HepG2 (cell line): ENCODE results near the gene CMIP. TPM values are rescaled to one million over a fixed set of nuclear protein-coding genes. Genes with fewer than 3 reads are reported as not detected.

ENCODE experiments used
- CBX1 ChIP-seq: IDR thresholded peaks from one replicate; pipeline ENCODE4 v1.6.1; 2016; ENCODE audit warnings: antibody characterized with exemption, low read depth
- FLYWCH1 ChIP-seq: sonication (generic); formaldehyde crosslinking; IDR thresholded peaks from 2 replicates; pipeline ENCODE4 v1.8.1; 2023; ENCODE audit warnings: mild to moderate bottlenecking, missing genetic modification reagents
- HHEX ChIP-seq: IDR thresholded peaks from 2 replicates; pipeline ENCODE4 v1.6.1; 2016; ENCODE audit warnings: control low read depth
- HNF4A ChIP-seq: sonication (generic); formaldehyde crosslinking; IDR thresholded peaks from 2 replicates; pipeline ENCODE4 v1.4.0; 2020; ENCODE audit warnings: missing genetic modification reagents
- HOMEZ ChIP-seq: IDR thresholded peaks from 2 replicates; pipeline ENCODE4 v1.6.1; 2016; ENCODE audit warnings: low read depth
- JUND ChIP-seq: sonication (generic); formaldehyde crosslinking; IDR thresholded peaks from 2 replicates; pipeline ENCODE4 v1.8.0; 2022; ENCODE audit warnings: mild to moderate bottlenecking, missing genetic modification reagents
- LCORL ChIP-seq, 2 experiments: fragments of 450-650 bp in 1 of 2; sonication (generic) in 1 of 2; formaldehyde crosslinking in 1 of 2; IDR thresholded peaks; 2 replicates each; pipeline versions ENCODE4 v1.5.0 to v1.6.1; 2017 to 2020; ENCODE audit warnings: antibody characterized with exemption in 1 of 2, missing genetic modification reagents in 1 of 2
- MAX ChIP-seq: IDR thresholded peaks from 2 replicates; pipeline ENCODE4 v1.6.1; 2012; ENCODE audit warnings: inconsistent platforms
- MAZ ChIP-seq, 2 experiments: sonication (generic) in 1 of 2; formaldehyde crosslinking in 1 of 2; IDR thresholded peaks; 2 replicates each; pipeline versions ENCODE4 v1.5.0 to v1.6.1; 2012 to 2020; ENCODE audit warnings: low read depth in 2 of 2, mild to moderate bottlenecking in 2 of 2, borderline replicate concordance in 1 of 2, improper control_type of control experiment in 1 of 2, low read length in 1 of 2, missing genetic modification reagents in 1 of 2, moderate library complexity in 1 of 2
- MEIS1 ChIP-seq: sonication (generic); formaldehyde crosslinking; IDR thresholded peaks from 2 replicates; pipeline ENCODE4 v1.9.0; 2021; ENCODE audit warnings: mild to moderate bottlenecking, missing genetic modification reagents, moderate library complexity, borderline replicate concordance
- PPARG ChIP-seq: conservative IDR thresholded peaks from 2 replicates; pipeline ENCODE4 v1.6.1; 2016; ENCODE audit warnings: missing biosample characterization, missing genetic modification reagents
- PRDM15 ChIP-seq: sonication (generic); formaldehyde crosslinking; IDR thresholded peaks from 2 replicates; pipeline ENCODE4 v1.4.0; 2020; ENCODE audit warnings: missing genetic modification reagents
- PREB ChIP-seq: sonication (generic); formaldehyde crosslinking; IDR thresholded peaks from 2 replicates; pipeline ENCODE4 v1.4.0; 2020; ENCODE audit warnings: missing genetic modification reagents
- SIX1 ChIP-seq: sonication (generic); formaldehyde crosslinking; IDR thresholded peaks from 2 replicates; pipeline ENCODE4 v1.4.0; 2020; ENCODE audit warnings: missing genetic modification reagents, borderline replicate concordance
- TEAD3 ChIP-seq: optimal IDR thresholded peaks from 2 replicates; pipeline ENCODE3; 2016; ENCODE audit warnings: borderline replicate concordance
- TRIM24 ChIP-seq: sonication (generic); formaldehyde crosslinking; IDR thresholded peaks from 2 replicates; pipeline ENCODE4 v1.8.0; 2022; ENCODE audit warnings: mild to moderate bottlenecking, missing genetic modification reagents
- ZNF10 ChIP-seq: sonication (generic); formaldehyde crosslinking; IDR thresholded peaks from 2 replicates; pipeline ENCODE4 v1.4.0; 2020; ENCODE audit warnings: mild to moderate bottlenecking, low read depth, missing genetic modification reagents, borderline replicate concordance
- ZNF30 ChIP-seq: sonication (generic); formaldehyde crosslinking; IDR thresholded peaks from 2 replicates; pipeline ENCODE4 v1.5.0; 2020; ENCODE audit warnings: mild to moderate bottlenecking, missing genetic modification reagents
- ZNF383 ChIP-seq: sonication (generic); formaldehyde crosslinking; IDR thresholded peaks from 2 replicates; pipeline ENCODE4 v1.4.0; 2020; ENCODE audit warnings: missing genetic modification reagents, mild to moderate bottlenecking, borderline replicate concordance
- ZNF557 ChIP-seq: sonication (generic); formaldehyde crosslinking; IDR thresholded peaks from 2 replicates; pipeline ENCODE4 v1.4.0; 2020; ENCODE audit warnings: missing genetic modification reagents
- ZNF770 ChIP-seq: sonication (generic); formaldehyde crosslinking; IDR thresholded peaks from 2 replicates; pipeline ENCODE4 v1.5.0; 2020; ENCODE audit warnings: mild to moderate bottlenecking, missing genetic modification reagents
- ZNF841 ChIP-seq: sonication (generic); formaldehyde crosslinking; IDR thresholded peaks from 2 replicates; pipeline ENCODE4 v1.8.1; 2023; ENCODE audit warnings: missing genetic modification reagents, borderline replicate concordance
- polyA plus RNA-seq, 8 experiments: library from polyadenylated mRNA; depleted of rRNA in 3 of 8; stranded (reverse) in 7 of 8; unstranded in 1 of 8; fragments of >200 nt; fragmentation: Illumina TruSeq in 4 of 8; extraction: Trizol in 4 of 8; gene quantifications; 2 replicates each; pipeline versions ENCODE4 v1.2.1 to v1.2.3, GENCODE V29; 2011 to 2016; ENCODE audit warnings: low read depth in 4 of 8, missing spikeins in 1 of 8, mixed read lengths in 1 of 8; ENCODE audit not compliant: insufficient read depth in 1 of 8
- total RNA-seq, 5 experiments: library from RNA; depleted of rRNA; stranded (reverse); fragments of >200 nt; fragmentation: Illumina TruSeq; extraction: Trizol; gene quantifications; 2 replicates each; pipeline ENCODE4 v1.2.3, GENCODE V29; 2016; ENCODE audit warnings: low read depth in 1 of 5

Gene CMIP
- total and polyA plus RNA-seq, 2 of the 13 experiments (the other 11 are each of a cell fraction or from before 2014, with no cell fraction given) = 10.9 to 18.1 TPM

GRCh38 chr16:81511371-81511770 lies 66.8 kb downstream of the CMIP start (continued):
- no peak for TF ChIP-seq JUND (CRISPR knock-in tag)
- TF ChIP-seq MEIS1 (CRISPR knock-in tag) = no peak
- TF ChIP-seq ZNF10 (CRISPR knock-in tag) = no peak
- TF ChIP-seq ZNF383 = no peak
- TF ChIP-seq PPARG (CRISPR knock-in tag) = peak; percentile 36; the same call in 1 of the 2 replicates
- TF ChIP-seq TEAD3 (CRISPR knock-in tag) = peak; percentile 96
- no peak for TF ChIP-seq HHEX (CRISPR knock-in tag)
- no peak for TF ChIP-seq PREB (CRISPR knock-in tag)
- TF ChIP-seq FLYWCH1 (CRISPR knock-in tag) = no peak
- no peak for TF ChIP-seq TRIM24
- peak; percentile 72; the same call in 1 of the 2 replicates for TF ChIP-seq HOMEZ
- TF ChIP-seq PRDM15 (CRISPR knock-in tag) = no peak
- no peak for TF ChIP-seq MAZ (IDR thresholded peaks at IDR 0.05; ENCODE audit: borderline replicate concordance, low read depth, low read length)
- TF ChIP-seq MAZ (CRISPR knock-in tag; IDR thresholded peaks at IDR 0.05; ENCODE audit: low read depth) = no peak
- no peak for TF ChIP-seq MAX
- no peak for TF ChIP-seq ZNF30 (CRISPR knock-in tag)
- TF ChIP-seq ZNF557 (CRISPR knock-in tag) = no peak
- TF ChIP-seq ZNF770 = no peak
- TF ChIP-seq LCORL (IDR thresholded peaks at IDR 0.05) = no peak
- TF ChIP-seq LCORL (CRISPR knock-in tag; IDR thresholded peaks at IDR 0.05) = no peak
- TF ChIP-seq ZNF841 = no peak
- peak; percentile 73; the same call in 1 of the 2 replicates for TF ChIP-seq SIX1 (CRISPR knock-in tag)
- TF ChIP-seq HNF4A (CRISPR knock-in tag) = no peak
- TF ChIP-seq CBX1 = no peak
